C4-2B (cell line): ENCODE data around the gene TMEM30B.

Experiments used
- ZFX ChIP-seq: fragments of 450-650 bp; IDR thresholded peaks from 2 replicates; pipeline ENCODE4 v1.6.1; 2017
- TF ChIP-seq, protein P1 (sequence below): fragments of 450-650 bp; conservative IDR thresholded peaks from 2 replicates; pipeline ENCODE4 v1.5.1; 2017; ENCODE audit warnings: mild to moderate bottlenecking

DNA sequence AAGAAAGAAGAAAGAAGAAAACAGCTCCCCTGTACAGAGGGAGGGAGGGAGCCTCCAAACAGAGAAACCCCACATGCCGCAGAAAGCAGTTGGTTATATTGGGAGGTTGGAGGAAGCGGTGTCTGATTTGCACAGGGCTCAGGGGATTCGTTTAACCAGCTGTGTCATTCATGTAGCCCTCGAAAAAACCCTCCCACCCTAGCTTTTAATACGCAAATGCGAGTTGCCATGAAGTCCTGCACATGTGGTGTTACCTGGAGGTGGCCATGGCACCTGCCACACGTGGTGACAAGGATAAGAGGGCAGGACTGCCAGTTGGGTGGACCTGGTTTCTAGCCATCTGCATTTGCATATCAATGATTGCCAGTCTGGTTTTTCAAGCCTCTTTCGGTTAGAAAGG lies 40.9 kb downstream of the TMEM30B start:
- TF ChIP-seq, protein P1, sequence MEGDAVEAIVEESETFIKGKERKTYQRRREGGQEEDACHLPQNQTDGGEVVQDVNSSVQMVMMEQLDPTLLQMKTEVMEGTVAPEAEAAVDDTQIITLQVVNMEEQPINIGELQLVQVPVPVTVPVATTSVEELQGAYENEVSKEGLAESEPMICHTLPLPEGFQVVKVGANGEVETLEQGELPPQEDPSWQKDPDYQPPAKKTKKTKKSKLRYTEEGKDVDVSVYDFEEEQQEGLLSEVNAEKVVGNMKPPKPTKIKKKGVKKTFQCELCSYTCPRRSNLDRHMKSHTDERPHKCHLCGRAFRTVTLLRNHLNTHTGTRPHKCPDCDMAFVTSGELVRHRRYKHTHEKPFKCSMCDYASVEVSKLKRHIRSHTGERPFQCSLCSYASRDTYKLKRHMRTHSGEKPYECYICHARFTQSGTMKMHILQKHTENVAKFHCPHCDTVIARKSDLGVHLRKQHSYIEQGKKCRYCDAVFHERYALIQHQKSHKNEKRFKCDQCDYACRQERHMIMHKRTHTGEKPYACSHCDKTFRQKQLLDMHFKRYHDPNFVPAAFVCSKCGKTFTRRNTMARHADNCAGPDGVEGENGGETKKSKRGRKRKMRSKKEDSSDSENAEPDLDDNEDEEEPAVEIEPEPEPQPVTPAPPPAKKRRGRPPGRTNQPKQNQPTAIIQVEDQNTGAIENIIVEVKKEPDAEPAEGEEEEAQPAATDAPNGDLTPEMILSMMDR: no peak
- no peak for TF ChIP-seq ZFX
